Loucy (cell line): ENCODE measurements around the gene ZIC3.
"Not testable (repeated sequence)": the region's sequence is repeated elsewhere in the genome, so short reads cannot be mapped to it uniquely, and the experiment has no call there.

Experiments used
- H2AFZ ChIP-seq: fragments of 200-600 bp; sonication (generic); 2 replicates; pipeline ENCODE4 v1.6.0; 2016; ENCODE audit warnings: antibody characterized with exemption, mild to moderate bottlenecking, low read length, moderate library complexity
- H3F3A ChIP-seq: fragments of 200-600 bp; 2 replicates; pipeline ENCODE4 v1.6.0; 2016; ENCODE audit warnings: antibody characterized with exemption, low read depth, mild to moderate bottlenecking
- H3K27me3 ChIP-seq: fragments of 200-600 bp; sonication (generic); 2 replicates; pipeline ENCODE4 v1.6.1; 2014; ENCODE audit warnings: low read length, mild to moderate bottlenecking; ENCODE audit not compliant: insufficient read depth, poor library complexity, severe bottlenecking
- H3K36me3 ChIP-seq: fragments of 200-600 bp; sonication (generic); 2 replicates; pipeline ENCODE4 v1.6.1; 2016; ENCODE audit warnings: low read length; ENCODE audit not compliant: insufficient read depth
- H3K4me1 ChIP-seq: fragments of 200-600 bp; sonication (generic); 2 replicates; pipeline ENCODE4 v1.5.1; 2014; ENCODE audit warnings: low read length, mild to moderate bottlenecking; ENCODE audit not compliant: insufficient read depth, poor library complexity, severe bottlenecking
- H3K4me2 ChIP-seq: fragments of 200-600 bp; sonication (generic); 2 replicates; pipeline ENCODE4 v1.6.0; 2014; ENCODE audit warnings: antibody characterized with exemption, low read length, low read depth, mild to moderate bottlenecking; ENCODE audit not compliant: poor library complexity, severe bottlenecking
- H3K4me3 ChIP-seq: fragments of 200-600 bp; sonication (generic); 2 replicates; pipeline ENCODE4 v1.5.1; 2014; ENCODE audit warnings: low read length, mild to moderate bottlenecking, mixed read lengths; ENCODE audit not compliant: poor library complexity, severe bottlenecking
- H3K79me2 ChIP-seq: fragments of 200-600 bp; sonication (generic); 2 replicates; pipeline ENCODE4 v1.6.1; 2014; ENCODE audit warnings: low read length; ENCODE audit not compliant: insufficient read depth
- H3K9ac ChIP-seq: fragments of 200-600 bp; sonication (generic); 2 replicates; pipeline ENCODE4 v1.6.0; 2014; ENCODE audit warnings: mild to moderate bottlenecking, low read depth, low read length, moderate library complexity; ENCODE audit not compliant: poor library complexity, severe bottlenecking
- H3K9me2 ChIP-seq: fragments of 200-600 bp; sonication (generic); replicated peaks from 2 replicates; pipeline ENCODE4 v1.6.1; 2016; ENCODE audit warnings: low read depth, low read length, mixed read lengths
- H3K9me3 ChIP-seq: fragments of 200-600 bp; sonication (generic); 2 replicates; pipeline ENCODE4 v1.6.1; 2014; ENCODE audit warnings: mild to moderate bottlenecking, antibody characterized with exemption, low read length, low read depth; ENCODE audit not compliant: insufficient read depth
- H4K20me1 ChIP-seq: fragments of 200-600 bp; sonication (generic); 2 replicates; pipeline ENCODE4 v1.6.0; 2014; ENCODE audit warnings: antibody characterized with exemption, low read length, mild to moderate bottlenecking; ENCODE audit not compliant: insufficient read depth, poor library complexity, severe bottlenecking
- CTCF ChIP-seq: fragments of 200-600 bp; sonication (generic); conservative IDR thresholded peaks from 2 replicates; pipeline ENCODE4 v1.5.1; 2014; ENCODE audit warnings: mild to moderate bottlenecking, antibody characterized with exemption, low read length
- EZH2phosphoT487 ChIP-seq: fragments of 200-600 bp; IDR thresholded peaks from 2 replicates; pipeline ENCODE4 v1.6.1; 2018; ENCODE audit warnings: antibody characterized with exemption, mild to moderate bottlenecking, moderate library complexity, borderline replicate concordance

ZIC3 gene

GRCh38 chrX:137549851-137550664, 15.9 kb upstream of the ZIC3 start:
- H3K27me3 ChIP-seq: no peaks in the 10 kb centered on the region
- no peak overlapping the region for H2AFZ ChIP-seq
- TF ChIP-seq CTCF: no peak
- TF ChIP-seq EZH2phosphoT487: no peak
- no peaks in the 10 kb centered on the region for H3K79me2 ChIP-seq
- no peaks in the 10 kb centered on the region for H4K20me1 ChIP-seq
- no peaks in the 10 kb centered on the region for H3K36me3 ChIP-seq
- no peaks in the 10 kb centered on the region for H3K9me3 ChIP-seq
- H3K4me2 ChIP-seq: no peak overlapping the region
- H3K4me3 ChIP-seq: no peak overlapping the region
- H3K9me2 ChIP-seq: no peaks in the 10 kb centered on the region
- no peak overlapping the region for H3K9ac ChIP-seq
- H3F3A ChIP-seq: no peaks in the 10 kb centered on the region
- H3K4me1 ChIP-seq: no peaks in the 10 kb centered on the region

- Histone ChIP-seq H3K9me2 (no peaks in the 10 kb centered on the region), H3K36me3 (no peaks in the 10 kb centered on the region), H3K4me1 (no peaks in the 10 kb centered on the region), H3K9ac (no peak overlapping the region), H3K4me3 (no peak overlapping the region), H4K20me1 (no peaks in the 10 kb centered on the region), H2AFZ (no peak overlapping the region), H3F3A (no peaks in the 10 kb centered on the region), H3K79me2 (no peaks in the 10 kb centered on the region), H3K9me3 (no peaks in the 10 kb centered on the region), H3K4me2 (no peak overlapping the region), H3K27me3 (no peaks in the 10 kb centered on the region)
- TF ChIP-seq EZH2phosphoT487: no peak
- no peak for TF ChIP-seq CTCF
Observed at GRCh38 chrX:137550665-137551261, 15.2 kb upstream of the ZIC3 start.

GRCh38 chrX:137552098-137552497, 13.8 kb upstream of the ZIC3 start:
- not testable (repeated sequence) for H3K36me3 ChIP-seq, H3K79me2 ChIP-seq, H2AFZ ChIP-seq, H3K27me3 ChIP-seq, H4K20me1 ChIP-seq, H3K9ac ChIP-seq, H3K9me3 ChIP-seq, H3K9me2 ChIP-seq, H3K4me3 ChIP-seq, H3F3A ChIP-seq, H3K4me1 ChIP-seq, H3K4me2 ChIP-seq

GRCh38 chrX:137562096-137562495, 3.8 kb upstream of the ZIC3 start:
- Histone ChIP-seq H3F3A (no peaks in the 10 kb centered on the region), H3K36me3 (no peaks in the 10 kb centered on the region), H3K4me3 (no peak overlapping the region), H3K9me2 (no peaks in the 10 kb centered on the region), H3K4me1 (no peaks in the 10 kb centered on the region), H3K9me3 (no peaks in the 10 kb centered on the region), H3K27me3 (no peaks in the 10 kb centered on the region), H4K20me1 (no peaks in the 10 kb centered on the region), H3K9ac (no peak overlapping the region), H2AFZ (no peak overlapping the region), H3K79me2 (no peaks in the 10 kb centered on the region), H3K4me2 (no peak overlapping the region)
- TF ChIP-seq EZH2phosphoT487: no peak
- no peak for TF ChIP-seq CTCF
